HepG2 (cell line): Measurements from ENCODE around the gene NEGR1. TPM values are rescaled to one million over a fixed set of nuclear protein-coding genes. Genes with fewer than 3 reads are reported as not detected.

Source experiments
- ATAC-seq: fragments of 200-7000 bp; cut with Tn5 transposase; 3 replicates; pipeline ENCODE4 v1.9.1; 2020; ENCODE audit warnings: mild to moderate bottlenecking, moderate library complexity
- BruUV-seq: library from RNA; stranded (reverse); fragments of 400-500 nt; replicated peaks from 2 replicates; lab custom pipeline; 2021; lab: Mats Ljungman, UMichigan
- CTCF ChIA-PET: fragments of 300-600 bp; formaldehyde crosslinking; extraction: SDS; loops from one replicate; lab custom pipeline; 2021; ENCODE audit warnings: low total read pairs, inconsistent platforms, low intra/inter-chr PET ratio; lab: Yijun Ruan, JAX
- POLR2A ChIA-PET: fragments of 350-600 bp; sonication (Branson Sonifier 250); formaldehyde crosslinking; loops from one replicate; lab custom pipeline; 2020; ENCODE audit warnings: antibody characterized with exemption, inconsistent platforms; lab: Yijun Ruan, JAX
- DNase-seq: peaks from one replicate; pipeline ENCODE4 v3.0.0-alpha.2; 2015; ENCODE audit warnings: low spot score
- FAIRE-seq: peaks from 3 replicates; lab custom pipeline; 2011; peaks lifted over from hg19 to GRCh38; lab: Jason Lieb, UNC
- H2AFZ ChIP-seq: one replicate; pipeline ENCODE4 v1.6.1; 2011; ENCODE audit warnings: low read length, inconsistent platforms
- H3K27ac ChIP-seq: fragments of 300-600 bp; 3 replicates; pipeline ENCODE4 v1.8.0; 2011; ENCODE audit warnings: mixed run types, mild to moderate bottlenecking, mixed read lengths, low read length, inconsistent platforms; ENCODE audit not compliant: insufficient read depth; ENCODE audit errors: extremely low read length
- H3K27me3 ChIP-seq, 2 experiments: fragments of 200-600 bp in 1 of 2; 2 replicates in 1 of 2; 3 replicates in 1 of 2; pipeline versions ENCODE4 v1.6.0 to v1.8.0; 2011; ENCODE audit warnings: low read length in 2 of 2, mild to moderate bottlenecking in 2 of 2, moderate library complexity in 2 of 2, inconsistent platforms in 1 of 2; ENCODE audit not compliant: insufficient read depth in 2 of 2, control insufficient read depth in 1 of 2
- H3K36me3 ChIP-seq, 2 experiments: fragments of 200-600 bp in 1 of 2; replicated peaks in 1 of 2; 2 replicates in 1 of 2; 3 replicates in 1 of 2; pipeline versions ENCODE4 v1.5.1 to v1.8.0; 2011; ENCODE audit warnings: low read length in 2 of 2, inconsistent platforms in 1 of 2; ENCODE audit not compliant: insufficient read depth in 2 of 2, control insufficient read depth in 1 of 2
- H3K4me1 ChIP-seq: 2 replicates; pipeline ENCODE4 v1.5.1; 2012; ENCODE audit warnings: low read length, inconsistent platforms; ENCODE audit not compliant: insufficient read depth
- H3K4me2 ChIP-seq: 2 replicates; pipeline ENCODE4 v1.6.0; 2011; ENCODE audit warnings: low read depth, low read length, inconsistent platforms
- H3K4me3 ChIP-seq, 3 experiments: fragments of 200-600 bp in 1 of 3; sonication (generic), shearing (Covaris generic) in 1 of 3; replicated peaks in 1 of 3; 2 replicates each; pipeline ENCODE4 v1.5.1; 2011 to 2016; ENCODE audit warnings: low read length in 3 of 3, inconsistent platforms in 2 of 3, low read depth in 2 of 3, mild to moderate bottlenecking in 2 of 3, control low read depth in 1 of 3, mixed read lengths in 1 of 3; ENCODE audit not compliant: insufficient read depth in 1 of 3
- H3K79me2 ChIP-seq: one replicate; pipeline ENCODE4 v1.6.1; 2011; ENCODE audit warnings: low read length, inconsistent platforms; ENCODE audit not compliant: insufficient read depth
- H3K9ac ChIP-seq: 2 replicates; pipeline ENCODE4 v1.6.0; 2011; ENCODE audit warnings: mild to moderate bottlenecking, low read depth, low read length, inconsistent platforms; ENCODE audit not compliant: insufficient read depth
- H3K9me3 ChIP-seq: 2 replicates; pipeline ENCODE4 v1.5.1; 2012; ENCODE audit warnings: mild to moderate bottlenecking, low read length
- H4K20me1 ChIP-seq: 2 replicates; pipeline ENCODE4 v1.6.0; 2011; ENCODE audit warnings: inconsistent platforms, mild to moderate bottlenecking, low read length, moderate library complexity; ENCODE audit not compliant: insufficient read depth
- CEBPB ChIP-seq: IDR thresholded peaks from 2 replicates; pipeline ENCODE4 v1.6.1; 2011; ENCODE audit warnings: low read depth, low read length, improper control_type of control experiment, borderline replicate concordance
- FOXP4 ChIP-seq: sonication (generic); formaldehyde crosslinking; IDR thresholded peaks from 2 replicates; pipeline ENCODE4 v1.4.0; 2020; ENCODE audit warnings: missing genetic modification reagents
- FUBP1 ChIP-seq: sonication (generic); formaldehyde crosslinking; IDR thresholded peaks from 2 replicates; pipeline ENCODE4 v1.5.1; 2020; ENCODE audit warnings: missing genetic modification reagents, mild to moderate bottlenecking, borderline replicate concordance
- KDM5A ChIP-seq: fragments of 200-600 bp; sonication (generic); IDR thresholded peaks from 2 replicates; pipeline ENCODE4 v1.7.0; 2018; ENCODE audit warnings: antibody characterized with exemption, mild to moderate bottlenecking, low read length, borderline replicate concordance
- KLF6 ChIP-seq: IDR thresholded peaks from 2 replicates; pipeline ENCODE4 v1.8.0; 2016; ENCODE audit warnings: missing biosample characterization, missing genetic modification reagents
- MAFK ChIP-seq, 2 experiments: IDR thresholded peaks in 1 of 2; conservative IDR thresholded peaks in 1 of 2; 2 replicates each; pipeline ENCODE4 v1.6.1; 2011; ENCODE audit warnings: improper control_type of control experiment in 2 of 2, low read length in 2 of 2
- NR2F6 ChIP-seq, 2 experiments: IDR thresholded peaks; 2 replicates each; pipeline ENCODE4 v1.6.1; 2016; ENCODE audit warnings: antibody characterized with exemption in 1 of 2, mild to moderate bottlenecking in 1 of 2
- SP2 ChIP-seq: sonication (generic); formaldehyde crosslinking; IDR thresholded peaks from 2 replicates; pipeline ENCODE4 v1.5.1; 2020; ENCODE audit warnings: mild to moderate bottlenecking, missing genetic modification reagents
- SP4 ChIP-seq: sonication (generic); formaldehyde crosslinking; IDR thresholded peaks from 2 replicates; pipeline ENCODE4 v1.8.1; 2023; ENCODE audit warnings: mild to moderate bottlenecking, missing genetic modification reagents
- U2AF1 ChIP-seq: fragments of 200-400 bp; formaldehyde crosslinking; optimal IDR thresholded peaks from 2 replicates; pipeline ENCODE3; 2017; ENCODE audit warnings: mild to moderate bottlenecking, low read depth, low read length
- ZFP1 ChIP-seq: IDR thresholded peaks from 2 replicates; pipeline ENCODE4 v1.6.1; 2016
- ZFP41 ChIP-seq: sonication (generic); formaldehyde crosslinking; IDR thresholded peaks from 2 replicates; pipeline ENCODE4 v1.4.0; 2020; ENCODE audit warnings: mild to moderate bottlenecking, missing genetic modification reagents, borderline replicate concordance
- ZNF235 ChIP-seq: sonication (generic); formaldehyde crosslinking; IDR thresholded peaks from 2 replicates; pipeline ENCODE4 v1.8.1; 2023; ENCODE audit warnings: mild to moderate bottlenecking, missing genetic modification reagents, borderline replicate concordance
- ZNF264 ChIP-seq: sonication (generic); formaldehyde crosslinking; IDR thresholded peaks from 2 replicates; pipeline ENCODE4 v1.4.0; 2020; ENCODE audit warnings: missing genetic modification reagents
- ZNF567 ChIP-seq: sonication (generic); formaldehyde crosslinking; IDR thresholded peaks from 2 replicates; pipeline ENCODE4 v1.8.1; 2023; ENCODE audit warnings: mild to moderate bottlenecking, missing genetic modification reagents, borderline replicate concordance
- ZNF580 ChIP-seq: IDR thresholded peaks from 2 replicates; pipeline ENCODE4 v1.6.1; 2016; ENCODE audit warnings: low read depth, borderline replicate concordance
- ZNF800 ChIP-seq: sonication (generic); formaldehyde crosslinking; IDR thresholded peaks from 2 replicates; pipeline ENCODE4 v1.4.0; 2020; ENCODE audit warnings: missing genetic modification reagents
- ZNF816 ChIP-seq: sonication (generic); formaldehyde crosslinking; IDR thresholded peaks from 2 replicates; pipeline ENCODE4 v1.8.0; 2022; ENCODE audit warnings: missing genetic modification reagents, mild to moderate bottlenecking, borderline replicate concordance
- ZNF883 ChIP-seq: sonication (generic); formaldehyde crosslinking; IDR thresholded peaks from 2 replicates; pipeline ENCODE4 v1.5.1; 2020; ENCODE audit warnings: mild to moderate bottlenecking, missing genetic modification reagents; ENCODE audit errors: not compliant biosample characterization
- WGBS: methylation state at CpG from one replicate; pipeline ENCODE4 v1.1.6; 2017; ENCODE audit warnings: low lambda C conversion rate; 5-methylcytosine and 5-hydroxymethylcytosine counted together
- in situ Hi-C: cut with HindIII; loops from 2 replicates; pipeline ENCODE4 v1.10.0; 2017; ENCODE audit warnings: low pct_unique_long_range_greater_than_20kb; ENCODE audit not compliant: extremely low pct_ligation_motif_present
- intact Hi-C: fragments of 100-400 bp; cut with micrococcal nuclease; formaldehyde crosslinking; loops from one replicate; pipeline ENCODE4 v1.10.0; 2022; ENCODE audit not compliant: unreplicated experiment
- polyA plus RNA-seq, 8 experiments: library from polyadenylated mRNA; depleted of rRNA in 3 of 8; stranded (reverse) in 7 of 8; unstranded in 1 of 8; fragments of >200 nt; fragmentation: Illumina TruSeq in 4 of 8; extraction: Trizol in 4 of 8; gene quantifications; 2 replicates each; pipeline versions ENCODE4 v1.2.1 to v1.2.3, GENCODE V29; 2011 to 2016; ENCODE audit warnings: low read depth in 4 of 8, missing spikeins in 1 of 8, mixed read lengths in 1 of 8; ENCODE audit not compliant: insufficient read depth in 1 of 8
- total RNA-seq, 5 experiments: library from RNA; depleted of rRNA; stranded (reverse); fragments of >200 nt; fragmentation: Illumina TruSeq; extraction: Trizol; gene quantifications; 2 replicates each; pipeline ENCODE4 v1.2.3, GENCODE V29; 2016; ENCODE audit warnings: low read depth in 1 of 5

The NEGR1 gene
- total and polyA plus RNA-seq, 2 of the 13 experiments (the other 11 are each of a cell fraction or from before 2014, with no cell fraction given), result not detected

- DNase-seq (no peak), FAIRE-seq (no peak), ATAC-seq (no peak)
- CTCF ChIA-PET, result no interaction called here
- 4% methylated on average over 2 of the region's 2 CpGs for WGBS
- Histone ChIP-seq H3K27ac (no peak overlapping the region), H3K27me3 (no peaks in the 10 kb centered on the region), H3K4me3 (no peak overlapping the region), H3K36me3 (no peaks in the 10 kb centered on the region), H3K4me2 (no peak overlapping the region), H3K79me2 (no peaks in the 10 kb centered on the region), H3K9ac (no peak overlapping the region), H3K4me1 (no peaks in the 10 kb centered on the region), H4K20me1 (no peaks in the 10 kb centered on the region), H3K9me3 (no peaks in the 10 kb centered on the region), H2AFZ (no peak overlapping the region)
- in situ Hi-C loops (no loop called here), intact Hi-C loops (no loop called here)
- no TSS peak for BruUV-seq
- POLR2A ChIA-PET, result no interaction called here
- no peak for TF ChIP-seq FUBP1 (CRISPR knock-in tag)
- TF ChIP-seq ZNF800 (CRISPR knock-in tag), result no peak
- no peak for TF ChIP-seq NR2F6 (IDR thresholded peaks at IDR 0.05)
- TF ChIP-seq NR2F6 (CRISPR knock-in tag; IDR thresholded peaks at IDR 0.05), result no peak
- TF ChIP-seq CEBPB, result no peak
- no peak for TF ChIP-seq U2AF1
- TF ChIP-seq SP4 (CRISPR knock-in tag), result no peak
- no peak for TF ChIP-seq ZNF816 (CRISPR knock-in tag)
- no peak for TF ChIP-seq ZNF235 (CRISPR knock-in tag)
- TF ChIP-seq ZNF580 (CRISPR knock-in tag), result no peak
- TF ChIP-seq ZFP41 (CRISPR knock-in tag), result no peak
- no peak for TF ChIP-seq FOXP4 (CRISPR knock-in tag)
- TF ChIP-seq ZNF264 (CRISPR knock-in tag), result no peak
- TF ChIP-seq SP2 (CRISPR knock-in tag), result no peak
- TF ChIP-seq ZFP1 (CRISPR knock-in tag), result no peak
- no peak for TF ChIP-seq MAFK (conservative IDR thresholded peaks at IDR 0.05 in 1 of 2, IDR thresholded peaks at IDR 0.05 in 1 of 2; ENCODE audit: low read length in 2 of 2)
- no peak for TF ChIP-seq ZNF883 (CRISPR knock-in tag)
- no peak for TF ChIP-seq ZNF567 (CRISPR knock-in tag)
- no peak for TF ChIP-seq KDM5A
- TF ChIP-seq KLF6 (CRISPR knock-in tag), result no peak
Observed at GRCh38 chr1:71950579-71950978, 331.8 kb downstream of the NEGR1 start.
